SJCRH30 (cell line): ENCODE measurements around the gene PLIN5. TPM values are rescaled to one million over a fixed set of nuclear protein-coding genes. Genes with fewer than 3 reads are reported as not detected.

Experiments
- DNase-seq, 2 experiments: peaks; one replicate each; pipeline ENCODE4 v3.0.0-alpha.2; 2015 to 2020
- H3K27ac ChIP-seq: fragments of 250-450 bp; sonication (Bioruptor Pico); 2 replicates; pipeline ENCODE4 v1.5.1; 2020; ENCODE audit warnings: mild to moderate bottlenecking, moderate library complexity
- H3K27me3 ChIP-seq: fragments of 250-450 bp; sonication (Bioruptor Pico); 2 replicates; pipeline ENCODE4 v1.5.1; 2020; ENCODE audit warnings: mild to moderate bottlenecking, moderate library complexity
- H3K36me3 ChIP-seq: fragments of 250-450 bp; sonication (Bioruptor Pico); 2 replicates; pipeline ENCODE4 v1.5.1; 2020; ENCODE audit warnings: mild to moderate bottlenecking, moderate library complexity
- H3K4me1 ChIP-seq: fragments of 250-450 bp; sonication (Bioruptor Pico); 2 replicates; pipeline ENCODE4 v1.5.1; 2020; ENCODE audit warnings: mild to moderate bottlenecking, moderate library complexity
- H3K4me3 ChIP-seq: fragments of 250-450 bp; sonication (Bioruptor Pico); 2 replicates; pipeline ENCODE4 v1.5.1; 2020; ENCODE audit warnings: mild to moderate bottlenecking, moderate library complexity
- H3K9me3 ChIP-seq: fragments of 250-450 bp; sonication (Bioruptor Pico); replicated peaks from 2 replicates; pipeline ENCODE4 v1.5.1; 2020; ENCODE audit warnings: mild to moderate bottlenecking, moderate library complexity
- total RNA-seq: library from RNA; depleted of rRNA; stranded (reverse); fragments of >200 nt; shearing (Covaris generic); gene quantifications from 2 replicates; pipeline ENCODE4 v1.2.3, GENCODE V29; 2014

The PLIN5 gene
- total RNA-seq, 1 experiment from 2014 or later: 1.1 TPM

DNA sequence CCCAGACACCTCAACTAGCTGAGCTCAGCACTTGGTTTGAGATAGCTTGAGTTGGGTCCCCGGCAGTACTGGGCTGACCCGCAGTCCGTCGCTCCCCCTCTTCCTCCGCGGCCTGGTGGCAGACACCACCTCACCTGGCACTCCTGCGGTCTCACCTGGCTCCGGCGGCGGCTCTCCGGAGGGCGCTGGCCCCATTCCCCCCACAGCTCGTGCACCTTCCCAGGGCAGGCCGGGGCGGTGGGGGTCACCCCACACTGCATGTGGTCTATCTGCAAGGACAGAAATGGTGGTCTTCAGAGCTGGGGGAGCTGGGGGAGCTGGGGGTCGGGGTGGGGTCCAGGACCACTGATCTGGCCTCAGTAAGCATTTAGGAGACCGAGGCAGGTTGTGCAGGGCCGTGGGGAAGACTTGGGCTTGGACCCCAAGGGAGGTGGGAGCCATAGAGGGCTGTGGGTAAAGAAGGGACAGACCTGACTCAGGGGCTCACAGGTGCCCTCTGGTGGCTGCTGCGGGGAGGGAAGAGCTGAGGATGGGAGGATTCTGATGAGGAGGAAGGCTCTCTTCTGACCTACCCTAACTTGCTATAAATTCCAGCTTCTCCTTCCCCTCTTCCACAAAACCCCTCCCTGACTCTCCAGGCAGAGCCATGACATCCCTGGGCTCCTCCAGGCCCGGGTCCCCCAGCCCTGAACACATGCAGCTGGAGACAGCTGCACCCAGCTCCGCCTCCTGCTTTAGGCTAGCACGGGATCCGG lies 10.0 kb downstream of the PLIN5 start:
- Histone ChIP-seq H3K9me3 (no peaks in the 10 kb centered on the region), H3K27ac (no peak overlapping the region), H3K4me3 (no peak overlapping the region), H3K27me3 (0 out of 2 replicates have a peak, but pooled peaks cover 5% of the 10 kb centered on the region), H3K36me3 (no peaks in the 10 kb centered on the region), H3K4me1 (peaks cover 8% of the 10 kb centered on the region; the same call in 1 of the 2 replicates)
- DNase-seq: peak; percentile 73 to 82

DNA sequence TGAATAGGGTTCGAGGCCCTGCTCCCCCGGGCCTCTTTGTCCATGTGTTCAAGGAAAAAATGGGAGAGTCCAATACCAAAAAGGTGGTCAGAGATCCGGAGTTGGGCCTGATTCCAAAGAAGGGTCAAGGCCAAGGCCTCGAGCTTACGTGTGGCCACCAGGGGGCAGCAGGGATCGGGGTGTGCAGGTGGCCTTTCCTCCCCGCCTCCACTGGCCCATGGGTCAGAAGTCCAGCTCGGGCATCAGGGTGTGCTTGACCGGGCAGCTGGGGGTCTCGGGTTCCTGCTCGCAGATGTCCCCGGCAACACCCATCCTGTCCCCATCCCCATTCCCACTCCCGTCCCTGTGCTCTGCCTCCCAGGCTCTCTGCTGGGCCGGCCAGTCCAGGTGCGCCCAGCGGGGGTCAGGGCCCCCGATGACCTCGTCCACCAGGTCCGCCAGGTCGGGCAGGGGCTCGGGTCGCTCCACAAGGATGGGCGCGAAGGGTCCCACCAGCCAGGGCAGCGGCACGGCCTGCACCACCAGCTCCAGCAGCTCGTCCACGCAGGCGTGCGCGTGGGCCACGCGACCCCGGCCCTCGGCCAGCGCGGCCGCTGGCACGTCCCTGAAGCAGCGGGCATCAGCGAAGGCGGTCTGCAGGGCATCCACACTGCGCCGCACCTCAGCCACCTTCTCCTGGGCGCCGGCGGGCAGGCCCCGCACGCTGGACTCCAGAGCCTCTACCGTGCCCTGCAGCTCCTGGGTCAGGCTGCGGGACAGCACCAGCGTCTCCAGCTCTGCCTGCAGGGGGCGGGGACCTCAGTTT lies 11.5 kb downstream of the PLIN5 start:
- Histone ChIP-seq H3K4me1 (peaks cover 8% of the 10 kb centered on the region; the same call in 1 of the 2 replicates), H3K27ac (no peak overlapping the region), H3K9me3 (no peaks in the 10 kb centered on the region), H3K36me3 (no peaks in the 10 kb centered on the region), H3K27me3 (0 out of 2 replicates have a peak, but pooled peaks cover 2% of the 10 kb centered on the region), H3K4me3 (no peak overlapping the region)
- peak; percentile 53 to 63 for DNase-seq

DNA sequence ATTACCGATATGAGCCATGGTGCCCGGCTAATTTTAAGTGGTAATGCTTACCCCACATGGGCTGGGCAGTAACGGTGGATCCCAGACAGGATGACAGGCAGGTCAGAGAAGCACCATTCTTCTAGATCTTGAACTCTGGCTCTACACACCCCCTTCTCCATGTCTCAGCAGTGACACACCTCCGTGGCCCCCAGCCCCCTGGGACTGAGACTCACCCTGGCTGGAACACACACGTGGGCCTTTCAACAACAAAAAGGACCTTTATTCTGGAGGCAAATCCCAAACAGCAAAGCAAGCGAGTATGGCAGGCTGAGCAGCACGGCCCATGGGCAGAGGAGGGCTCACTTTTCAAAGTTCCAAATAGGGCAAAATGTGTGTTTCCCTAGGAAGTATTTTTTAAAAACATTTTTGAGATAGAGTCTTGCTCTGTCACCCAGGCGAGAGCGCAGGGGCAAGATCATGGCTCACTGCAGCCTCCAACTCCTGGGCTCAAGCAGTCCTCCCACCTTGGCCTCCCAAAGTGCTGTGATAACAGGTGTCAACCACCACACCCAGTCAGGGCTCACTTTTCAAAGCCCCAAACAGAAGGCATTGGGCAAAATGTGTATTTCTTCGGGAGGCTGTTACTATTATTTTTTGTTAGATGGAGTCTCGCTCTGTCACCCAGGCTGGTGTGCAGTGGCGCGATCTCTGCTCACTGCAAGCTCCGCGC lies 12.6 kb downstream of the PLIN5 start:
- no peak overlapping the region for H3K4me3 ChIP-seq
- no peaks in the 10 kb centered on the region for H3K9me3 ChIP-seq
- H3K27ac ChIP-seq: no peak overlapping the region
- H3K36me3 ChIP-seq: no peaks in the 10 kb centered on the region
- H3K4me1 ChIP-seq: peaks cover 9% of the 10 kb centered on the region; the same call in 1 of the 2 replicates
- H3K27me3 ChIP-seq: no peaks in the 10 kb centered on the region
- DNase-seq: no peak

DNA sequence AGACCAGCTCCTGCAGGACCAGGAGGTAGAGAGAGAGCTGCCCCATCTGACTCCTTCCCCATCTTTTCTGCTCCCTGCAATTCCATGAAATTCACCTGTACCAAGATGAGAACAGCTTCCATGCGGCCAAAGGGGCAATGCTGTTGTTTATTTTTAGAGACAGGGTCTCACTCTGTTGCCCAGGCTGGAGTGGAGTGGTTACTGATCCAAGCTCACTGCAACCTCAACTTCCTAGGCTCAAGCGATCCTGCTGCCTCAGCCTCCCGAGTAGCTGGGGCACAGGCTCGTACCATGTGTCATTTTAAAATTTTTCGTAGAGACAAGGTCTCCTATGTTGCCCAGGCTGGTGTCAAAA lies 13.2 kb downstream of the PLIN5 start:
- Histone ChIP-seq H3K27me3 (no peaks in the 10 kb centered on the region), H3K4me1 (peaks cover 15% of the 10 kb centered on the region), H3K9me3 (no peaks in the 10 kb centered on the region), H3K36me3 (no peaks in the 10 kb centered on the region), H3K27ac (no peak overlapping the region), H3K4me3 (no peak overlapping the region)
- no peak for DNase-seq

DNA sequence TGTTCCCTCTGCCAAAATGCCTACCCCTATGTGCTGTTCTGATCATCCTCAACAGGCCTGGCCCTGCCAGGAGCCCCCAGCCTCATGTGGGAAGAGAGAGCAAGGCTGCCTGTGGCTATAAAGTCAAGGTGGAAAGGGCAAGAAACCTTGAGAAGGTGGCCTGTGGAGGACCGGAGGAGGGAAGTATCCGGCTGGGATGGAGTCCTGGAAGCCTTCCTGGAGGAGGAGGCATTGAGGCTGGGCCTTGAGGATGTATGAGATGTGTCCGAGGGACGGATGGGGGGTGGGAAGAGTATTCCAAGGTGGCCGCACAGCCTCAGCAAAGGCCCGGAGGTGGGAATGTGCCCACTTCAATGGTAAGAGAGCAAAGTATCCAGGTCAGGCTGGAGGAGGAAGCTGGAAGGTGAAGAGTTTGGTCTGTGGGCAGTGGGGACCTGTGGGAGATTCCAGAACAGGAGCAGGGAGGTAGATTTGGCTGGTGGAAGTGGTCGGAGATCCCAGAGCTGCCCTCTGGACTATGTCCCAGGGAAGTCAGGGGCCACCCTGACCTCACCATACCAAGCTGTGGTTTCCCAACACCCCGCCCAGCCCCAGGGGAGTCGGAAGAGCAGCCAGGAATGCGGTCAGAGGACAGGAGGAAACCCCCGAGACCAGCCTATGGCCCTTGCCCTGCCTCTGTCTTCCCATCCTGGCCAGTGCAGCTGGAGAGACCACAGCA lies 13.7 kb downstream of the PLIN5 start:
- Histone ChIP-seq H3K9me3 (no peaks in the 10 kb centered on the region), H3K4me1 (peaks cover 15% of the 10 kb centered on the region), H3K27ac (no peak overlapping the region), H3K36me3 (no peaks in the 10 kb centered on the region), H3K27me3 (no peaks in the 10 kb centered on the region), H3K4me3 (no peak overlapping the region)
- DNase-seq: no peak

DNA sequence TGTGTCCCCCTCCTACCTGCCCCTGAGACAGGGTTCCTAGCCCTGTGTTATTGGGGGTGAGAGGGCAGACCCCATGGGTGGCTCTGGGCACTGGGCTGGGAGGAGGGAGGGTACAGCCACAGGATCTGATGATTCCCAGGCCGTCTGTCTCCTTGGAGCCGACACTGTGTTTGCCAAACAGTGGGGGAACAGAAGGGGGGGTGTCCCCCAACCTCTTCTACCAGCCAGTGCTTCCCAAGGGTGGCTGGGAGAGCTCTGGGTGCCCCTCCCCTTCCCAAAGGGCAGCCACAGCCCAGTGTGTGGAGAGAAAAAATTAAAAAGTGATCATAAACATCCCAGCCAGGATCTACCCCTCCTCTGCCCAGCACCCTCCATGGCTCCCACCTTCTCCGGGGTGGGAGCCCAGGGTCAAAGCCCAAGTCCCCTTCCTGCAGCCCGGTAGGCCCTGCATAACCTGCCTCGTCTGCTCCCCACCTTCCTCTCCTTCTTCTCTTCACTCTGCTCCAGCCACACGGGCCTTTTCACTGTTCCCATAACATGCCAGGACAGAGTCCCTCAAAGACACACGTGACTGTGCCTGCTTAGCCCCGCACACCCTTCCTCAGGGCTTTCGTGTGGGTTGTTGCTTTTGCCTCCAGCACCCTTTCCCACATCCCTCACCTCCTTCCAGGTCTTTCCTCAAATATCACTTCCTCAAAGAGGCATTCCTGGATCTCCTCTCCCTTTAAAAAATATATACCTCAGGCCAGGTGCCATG lies 15.3 kb downstream of the PLIN5 start:
- H3K27ac ChIP-seq: no peak overlapping the region
- H3K4me3 ChIP-seq: no peak overlapping the region
- no peak for DNase-seq
- peaks cover 12% of the 10 kb centered on the region for H3K4me1 ChIP-seq
- H3K27me3 ChIP-seq: no peaks in the 10 kb centered on the region
- H3K36me3 ChIP-seq: no peaks in the 10 kb centered on the region
- H3K9me3 ChIP-seq: no peaks in the 10 kb centered on the region

DNA sequence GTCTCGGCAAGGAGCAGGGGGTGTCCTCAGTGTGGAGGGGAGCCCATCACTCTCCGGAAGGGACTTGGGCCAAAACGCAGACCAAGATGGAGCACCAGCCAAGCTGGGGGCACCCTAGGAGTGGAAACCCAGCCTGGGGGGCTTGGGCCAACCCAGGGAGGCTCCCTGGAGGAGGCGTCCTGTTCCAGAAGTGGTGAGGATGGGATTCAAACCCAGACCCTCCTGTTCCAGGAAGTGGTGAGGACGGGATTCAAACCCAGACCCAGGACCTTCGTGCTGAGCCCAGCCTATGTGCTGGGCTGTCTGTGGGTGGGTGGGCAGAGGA lies 15.9 kb downstream of the PLIN5 start:
- H3K36me3 ChIP-seq: no peaks in the 10 kb centered on the region

DNA sequence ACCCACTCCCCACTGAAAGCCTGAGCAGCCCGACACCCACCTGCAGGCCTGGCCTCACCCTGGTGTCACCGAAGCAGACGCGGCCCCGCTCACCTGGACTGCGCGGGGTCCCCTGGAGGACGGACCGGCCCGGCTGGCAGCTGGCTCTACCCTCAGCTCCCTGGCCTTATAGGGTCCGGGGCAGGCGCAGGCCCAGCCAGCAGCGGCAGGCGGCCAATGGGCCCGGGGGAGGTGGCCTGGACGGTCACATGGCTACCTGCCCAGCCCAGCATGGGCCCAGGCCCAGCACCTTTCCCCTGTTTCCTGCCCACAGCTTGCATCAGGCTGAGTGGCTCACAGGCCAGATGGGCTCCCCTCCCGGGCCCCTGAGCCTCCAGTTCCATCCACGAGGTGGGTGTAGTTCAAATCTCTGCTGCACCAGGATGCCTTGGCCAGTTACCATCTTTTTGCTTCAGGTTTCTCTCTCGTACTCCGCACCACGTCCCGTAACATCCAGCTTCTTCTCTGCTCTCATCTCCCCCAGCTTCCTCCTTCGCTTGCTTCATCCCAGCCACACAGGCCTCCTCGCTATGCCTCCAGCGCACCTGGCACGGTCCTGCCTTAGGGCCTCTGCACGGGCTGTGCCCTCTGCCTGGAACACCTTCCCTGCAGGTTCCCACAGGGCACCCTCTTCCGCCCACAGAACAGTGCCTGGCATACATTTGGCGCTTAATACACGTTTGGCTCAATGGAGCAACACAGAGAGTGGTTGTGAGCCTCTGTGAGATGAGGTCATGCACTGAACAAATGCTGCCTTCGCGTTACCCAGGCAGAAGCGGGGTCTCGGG lies 16.5 kb downstream of the PLIN5 start, which contains the start of gene PLIN4:
Gene PLIN4, minus strand, starts transcription at position 142 of the 827 bp plus-strand sequence. CDS start 214 bp downstream, outside the sequence.
- H3K9me3 ChIP-seq: no peaks in the 10 kb centered on the region
- H3K27me3 ChIP-seq: no peaks in the 10 kb centered on the region
- no peak for DNase-seq
- peaks cover 12% of the 10 kb centered on the region for H3K4me1 ChIP-seq
- no peaks in the 10 kb centered on the region for H3K36me3 ChIP-seq
- no peak within 1 kb of the TSS for H3K4me3 ChIP-seq
- H3K27ac ChIP-seq: no peak within 1 kb of the TSS

More for the DNA sequence above, 15.9 kb downstream of the PLIN5 start:
- H3K4me3 ChIP-seq: no peak overlapping the region
- peaks cover 12% of the 10 kb centered on the region for H3K4me1 ChIP-seq
- H3K9me3 ChIP-seq: no peaks in the 10 kb centered on the region
- H3K27ac ChIP-seq: no peak overlapping the region
- no peak for DNase-seq
- no peaks in the 10 kb centered on the region for H3K27me3 ChIP-seq

DNA sequence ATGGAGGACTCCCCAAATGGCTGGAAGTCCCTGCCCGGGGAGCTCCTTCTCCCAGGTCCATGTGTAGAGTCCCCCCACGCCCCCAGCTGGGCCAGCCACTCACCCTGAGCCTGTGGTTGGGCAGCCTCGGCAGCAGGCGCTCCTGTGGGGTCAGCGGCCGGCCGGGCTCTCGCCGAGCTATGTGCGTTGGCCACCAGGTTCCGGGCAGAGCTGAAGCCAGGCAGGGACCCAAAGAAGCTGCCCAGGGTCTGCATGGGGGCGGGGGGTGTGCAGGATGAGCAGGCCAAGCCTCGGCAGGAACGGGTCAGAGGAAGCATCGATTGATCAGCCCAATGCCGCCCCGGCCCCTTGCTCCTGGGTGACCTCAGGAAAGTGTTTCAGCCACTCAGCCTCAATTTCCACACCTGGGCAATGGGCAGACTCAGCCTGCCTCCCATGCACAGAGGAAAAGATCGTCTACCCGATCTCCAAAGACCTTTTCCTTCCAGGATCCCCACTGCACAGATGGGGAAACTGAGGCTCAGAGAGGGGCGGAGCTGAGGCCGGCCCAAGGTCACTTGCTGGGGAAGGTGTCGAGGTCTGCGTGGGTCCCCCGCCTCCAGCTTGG lies 17.5 kb downstream of the PLIN5 start:
- Histone ChIP-seq H3K27me3 (no peaks in the 10 kb centered on the region), H3K4me3 (no peak overlapping the region), H3K9me3 (no peaks in the 10 kb centered on the region), H3K27ac (no peak overlapping the region), H3K36me3 (no peaks in the 10 kb centered on the region), H3K4me1 (peaks cover 12% of the 10 kb centered on the region)
- no peak for DNase-seq

DNA sequence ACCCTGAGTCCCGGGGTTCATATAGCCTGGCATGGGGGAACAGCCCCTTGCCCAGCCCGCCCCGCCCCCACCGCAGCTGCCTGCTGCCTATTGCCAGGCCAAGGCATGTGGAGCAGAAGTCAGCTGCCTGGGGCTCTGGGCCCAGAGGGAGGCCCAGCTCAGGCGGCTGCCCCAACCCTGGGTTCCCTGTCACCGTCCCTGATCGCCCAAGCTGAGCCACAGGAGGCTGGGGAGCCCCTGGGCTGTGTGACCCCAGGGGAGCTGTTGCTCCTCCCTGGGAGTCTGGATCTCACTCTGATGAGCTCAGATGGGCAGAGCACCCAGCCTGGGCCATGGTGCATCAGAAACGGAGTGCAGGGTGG lies 18.1 kb downstream of the PLIN5 start:
- no peaks in the 10 kb centered on the region for H3K27me3 ChIP-seq
- H3K36me3 ChIP-seq: no peaks in the 10 kb centered on the region
- no peaks in the 10 kb centered on the region for H3K9me3 ChIP-seq
- DNase-seq: peak; percentile 45 to 52
- H3K4me1 ChIP-seq: peaks cover 12% of the 10 kb centered on the region
- no peak overlapping the region for H3K27ac ChIP-seq
- H3K4me3 ChIP-seq: no peak overlapping the region

DNA sequence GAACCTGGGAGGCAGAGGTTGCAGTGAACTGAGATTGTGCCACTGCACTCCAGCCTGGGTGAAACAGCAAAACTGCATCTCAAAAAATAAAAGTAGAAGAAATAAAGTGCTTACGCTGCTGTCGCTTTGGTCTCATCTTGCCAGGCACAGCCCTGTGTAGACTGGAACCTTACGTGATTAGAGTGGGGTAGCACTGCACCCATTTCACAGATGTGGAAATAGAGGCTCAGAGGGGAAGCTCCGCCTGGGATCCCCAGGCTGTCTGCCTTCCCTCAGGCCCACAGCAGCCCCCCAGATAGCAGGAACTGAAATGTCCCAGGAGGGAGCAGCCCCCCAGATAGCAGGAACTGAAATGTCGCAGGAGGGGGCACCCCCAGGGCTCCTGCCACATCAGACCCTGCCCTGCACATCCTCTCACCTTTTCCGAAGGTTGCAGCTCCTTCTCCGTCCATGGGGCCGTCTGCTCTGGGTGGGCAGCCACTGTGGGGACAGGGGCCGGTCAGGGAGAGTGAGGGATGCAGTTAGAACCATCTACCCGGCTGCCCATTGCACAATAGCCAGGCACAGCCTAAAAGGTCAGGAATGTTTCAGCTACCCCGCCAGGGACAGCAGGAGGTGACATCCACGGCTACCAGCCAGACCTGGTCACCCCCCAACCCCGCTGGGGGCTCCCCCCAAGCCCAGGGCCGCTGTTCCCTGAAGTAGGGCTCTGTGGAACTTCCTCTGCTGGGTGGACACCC lies 18.7 kb downstream of the PLIN5 start:
- no peak overlapping the region for H3K27ac ChIP-seq
- no peaks in the 10 kb centered on the region for H3K27me3 ChIP-seq
- no peaks in the 10 kb centered on the region for H3K9me3 ChIP-seq
- DNase-seq: no peak
- H3K4me3 ChIP-seq: no peak overlapping the region
- H3K4me1 ChIP-seq: peaks cover 7% of the 10 kb centered on the region
- H3K36me3 ChIP-seq: no peaks in the 10 kb centered on the region

DNA sequence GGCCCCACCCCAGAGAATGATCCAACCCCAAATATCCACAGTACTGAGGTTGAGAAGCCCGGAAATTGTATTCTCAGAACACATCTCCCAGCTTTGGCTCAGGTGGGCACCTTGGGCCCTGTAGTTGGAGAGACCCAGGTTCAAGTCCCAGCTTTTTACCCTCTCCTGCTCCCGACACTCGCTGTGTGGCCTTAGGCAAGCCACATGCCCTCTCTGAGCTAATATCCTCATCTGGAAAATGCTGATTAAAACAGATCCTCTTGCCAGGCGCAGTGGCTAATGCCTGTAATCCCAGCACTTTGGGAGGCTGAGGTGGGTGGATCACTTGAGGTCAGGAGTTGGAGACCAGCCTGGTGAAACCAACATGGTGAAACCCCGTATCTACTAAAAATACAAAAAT lies 19.3 kb downstream of the PLIN5 start:
- Histone ChIP-seq H3K4me3 (no peak overlapping the region), H3K36me3 (no peaks in the 10 kb centered on the region), H3K27ac (no peak overlapping the region), H3K4me1 (peaks cover 7% of the 10 kb centered on the region), H3K27me3 (no peaks in the 10 kb centered on the region), H3K9me3 (no peaks in the 10 kb centered on the region)
- DNase-seq: no peak
